ENCODE measurements around the gene GNS. TPM values are rescaled to one million over a fixed set of nuclear protein-coding genes. Genes with fewer than 3 reads are reported as not detected.
A peak's percentile ranks its signal among the peaks of the same experiment; 100 is the strongest.

Gene GNS
- total RNA-seq, 1 experiment from 2014 or later: 26.0 TPM

- H3K9me3 Mint-ChIP-seq: no peaks in the 10 kb centered on the region
- H3K4me1 ChIP-seq (ENCODE audit: insufficient read depth, low read length): no peaks in the 10 kb centered on the region; the same call in 1 of the 2 replicates
- no peak overlapping the region for H2AK5ac ChIP-seq (ENCODE audit: insufficient read length, low read length)
- H4K20me1 ChIP-seq (ENCODE audit: control insufficient read depth, insufficient read depth, insufficient read length): no peaks in the 10 kb centered on the region
- H3K4me2 ChIP-seq (ENCODE audit: insufficient read depth, insufficient read length, low read length): no peak overlapping the region
- TF ChIP-seq CTCF (conservative IDR thresholded peaks at IDR 0.05): no peak
- H3K79me2 ChIP-seq (ENCODE audit: insufficient read depth, low read length): no peaks in the 10 kb centered on the region
- no peak overlapping the region for H3K23ac ChIP-seq (ENCODE audit: insufficient read length, low read depth, low read length)
- no CpG with 5 or more reads among the region's 18 CpGs for WGBS (ENCODE audit: extremely low coverage, insufficient read length, low lambda C conversion rate)
- H3K18ac ChIP-seq (ENCODE audit: insufficient read length, low read depth, low read length): no peak overlapping the region
- H2BK5ac ChIP-seq (ENCODE audit: insufficient read length, low read length): no peak overlapping the region
- H2AFZ ChIP-seq (ENCODE audit: low read length): no peak overlapping the region
- peaks cover 34 to 53% of the 10 kb centered on the region in 2 experiments for H3K4me1 Mint-ChIP-seq
- no peak overlapping the region for H3T11ph ChIP-seq (ENCODE audit: low read length)
- H3K9me3 ChIP-seq (ENCODE audit: control insufficient read depth, low read depth, low read length): no peaks in the 10 kb centered on the region
- H3K56ac ChIP-seq (ENCODE audit: insufficient read length, low read depth, low read length): no peak overlapping the region
- no peaks in the 10 kb centered on the region; the same call in 1 of the 2 replicates for H3K27me3 Mint-ChIP-seq (ENCODE audit: low read depth)
- no peaks in the 10 kb centered on the region for H3K27me3 ChIP-seq (ENCODE audit: insufficient read depth, low read length)
- DNase-seq: no peak
- H2BK12ac ChIP-seq (ENCODE audit: insufficient read length, low read depth, low read length): no peak overlapping the region
- no peak overlapping the region for H4K8ac ChIP-seq (replicated peaks; ENCODE audit: insufficient read length, low read depth, low read length)
- no peak overlapping the region for H3K4ac ChIP-seq (ENCODE audit: low read depth, low read length)
- no peak overlapping the region for H3K4me3 Mint-ChIP-seq
- no peak overlapping the region for H4K5ac ChIP-seq (ENCODE audit: insufficient read length, low read depth, low read length)
- no peak overlapping the region for H3K27ac ChIP-seq (ENCODE audit: insufficient read length, low read depth, low read length)
- H3K14ac ChIP-seq (ENCODE audit: insufficient read depth, low read length): no peak overlapping the region; the same call in 1 of the 2 replicates
- H2BK20ac ChIP-seq (ENCODE audit: low read depth, low read length, poor library complexity, severe bottlenecking): no peak overlapping the region
- no peak overlapping the region for H2BK120ac ChIP-seq (ENCODE audit: low read depth, low read length, poor library complexity, severe bottlenecking)
- peak overlapping the region in 2 of 3 experiments; percentile 10 to 90; a peak in 4 of 7 replicates for H3K27ac Mint-ChIP-seq
- H3K23me2 ChIP-seq (ENCODE audit: insufficient read length, low read depth, low read length, poor library complexity, severe bottlenecking): no peaks in the 10 kb centered on the region
- H4K91ac ChIP-seq (ENCODE audit: insufficient read length, low read depth, low read length): no peak overlapping the region
- H3K79me1 ChIP-seq (ENCODE audit: insufficient read depth, low read depth, low read length, poor library complexity, severe bottlenecking): no peaks in the 10 kb centered on the region
- H3K9ac ChIP-seq (ENCODE audit: extremely low read depth, insufficient read length, low read length): no peak overlapping the region
- H3K36me3 Mint-ChIP-seq (ENCODE audit: insufficient read depth in 1 of 3, low read depth in 3 of 3): peaks cover 0 to 18% (median 16%) of the 10 kb centered on the region in 3 experiments; a peak in 6 of 7 replicates
- no peak overlapping the region for H2BK15ac ChIP-seq (ENCODE audit: low read depth, low read length)
These were observed 64.8 kb downstream of the GNS start for GRCh38 chr12:64694130-64695040.
